HL-60/S4 treated with phorbol 12-myristate 13-acetate at 8.2 ng/mL for 4 days and 3 days (cell line): Measurements from ENCODE around the gene GPR108.

Experiments used
- in situ Hi-C: fragments of 300-500 bp; cut with MboI; formaldehyde crosslinking; loops from 2 replicates; pipeline ENCODE4 v1.15.0; 2022; ENCODE audit warnings: low sequenced_read_pairs

GPR108 gene

GRCh38 chr19:6721773-6722172 is 15.6 kb downstream of the GPR108 start:
- in situ Hi-C loops: no loop called here

GRCh38 chr19:6721138-6721474 is 16.3 kb downstream of the GPR108 start:
- in situ Hi-C loops: no loop called here

- in situ Hi-C loops: no loop called here
These were observed 16.8 kb downstream of the GPR108 start, which contains the start of gene C3 for GRCh38 chr19:6720369-6721137. Gene C3, minus strand, starts transcription at chr19:6720650. Its CDS starts 61 bp downstream, at chr19:6720589.

- in situ Hi-C loops: no loop called here
These were observed 17.4 kb downstream of the GPR108 start for GRCh38 chr19:6719992-6720368.

- in situ Hi-C loops: no loop called here
These were observed 17.9 kb downstream of the GPR108 start for GRCh38 chr19:6719540-6719861.

GRCh38 chr19:6718741-6719539 is 18.4 kb downstream of the GPR108 start:
- in situ Hi-C loops: no loop called here

DNA sequence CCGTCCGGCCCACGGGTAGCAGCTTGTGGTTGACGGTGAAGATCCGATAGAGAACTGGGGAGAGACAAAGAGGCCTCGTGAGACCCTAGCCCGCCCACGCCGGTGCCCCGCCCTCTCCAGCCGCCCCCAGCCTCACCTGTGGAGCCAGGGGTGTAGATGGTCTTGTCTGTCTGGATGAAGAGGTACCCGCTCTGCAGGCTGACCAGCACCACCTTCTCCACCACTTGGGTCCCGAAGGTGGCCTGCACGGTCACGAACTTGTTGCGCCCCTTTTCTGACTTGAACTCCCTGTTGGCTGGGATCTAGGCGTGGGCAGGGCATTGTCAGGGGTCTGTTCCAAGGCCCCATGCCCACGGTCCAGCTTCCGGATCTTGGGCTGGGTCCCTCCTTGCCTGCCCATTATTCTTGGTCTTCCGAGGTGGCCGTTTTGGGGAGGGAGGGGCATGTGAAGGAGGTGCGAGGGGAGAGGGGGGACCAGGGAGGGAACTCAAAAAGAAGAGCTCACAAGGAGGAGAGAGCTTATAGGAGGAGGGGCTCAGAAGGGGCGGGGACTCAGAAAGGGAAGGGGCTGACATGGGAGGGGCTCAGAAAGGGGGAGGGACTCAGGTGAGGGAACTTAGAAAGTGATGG is 19.2 kb downstream of the GPR108 start:
- in situ Hi-C loops: no loop called here

DNA sequence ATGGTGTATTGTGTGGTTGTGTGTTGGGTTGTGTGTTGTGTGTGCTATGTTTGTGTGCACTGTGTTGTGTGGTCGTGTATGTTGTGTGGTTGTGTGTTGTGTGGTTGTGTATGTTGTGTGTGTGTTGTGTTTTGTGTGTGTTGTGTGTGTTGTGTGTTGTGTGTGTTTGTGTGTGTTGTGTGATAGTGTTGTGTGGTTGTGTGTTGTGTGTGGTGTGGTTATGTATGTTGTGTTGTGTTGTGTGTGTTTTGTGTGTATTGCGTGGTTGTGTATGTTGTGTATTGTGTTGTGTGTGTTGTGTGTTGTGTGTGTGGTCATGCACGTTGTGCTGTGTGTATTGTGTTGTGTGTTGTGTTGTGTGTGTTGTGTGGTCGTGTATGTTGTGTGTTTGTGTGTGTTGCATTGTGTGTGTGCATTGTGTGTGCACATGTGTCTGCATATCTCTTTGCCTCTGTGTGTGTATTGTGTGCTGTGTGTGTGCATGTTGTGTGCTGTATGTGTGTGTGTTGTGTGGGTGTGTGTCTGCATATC is 19.9 kb downstream of the GPR108 start:
- in situ Hi-C loops: no loop called here

DNA sequence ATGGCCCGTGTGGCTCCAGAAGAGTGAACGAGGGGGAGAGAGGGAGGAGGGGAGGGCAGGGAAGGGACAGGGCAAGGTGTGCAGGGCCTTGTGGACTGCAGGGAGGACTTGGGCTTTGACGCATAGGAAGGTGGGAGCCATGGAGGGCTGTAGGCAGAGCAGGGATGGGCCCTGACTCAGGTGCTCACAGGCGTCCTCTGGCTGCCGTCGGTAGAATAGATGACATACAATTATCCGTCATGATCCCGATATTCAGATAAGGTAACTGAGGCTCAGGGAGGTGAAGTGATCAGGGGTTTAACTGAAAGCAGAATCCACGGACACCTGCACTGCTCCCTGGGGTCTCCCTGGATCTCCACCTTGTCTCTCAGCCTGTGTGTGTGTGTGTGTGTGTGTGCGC is 20.3 kb downstream of the GPR108 start:
- in situ Hi-C loops: no loop called here

DNA sequence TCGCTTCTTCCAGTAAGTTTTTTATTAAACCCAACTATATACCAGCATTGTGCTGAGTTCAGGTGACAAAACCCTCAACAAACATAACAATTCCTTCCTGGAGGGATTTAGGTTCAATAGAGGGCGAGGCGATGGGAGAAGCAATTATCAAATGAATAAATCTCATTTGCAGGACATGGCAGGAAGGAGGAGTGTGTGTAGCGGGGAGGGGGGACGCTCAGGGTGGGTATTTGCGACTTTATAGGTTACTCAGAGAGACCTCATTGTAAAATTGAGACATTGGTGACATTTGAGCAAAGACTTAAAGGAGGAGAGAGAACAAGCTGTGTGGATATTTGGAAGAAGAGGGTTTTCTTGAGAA is 20.8 kb downstream of the GPR108 start:
- in situ Hi-C loops: no loop called here

GRCh38 chr19:6714749-6715555 is 22.4 kb downstream of the GPR108 start:
- in situ Hi-C loops: no loop called here

- in situ Hi-C loops: no loop called here
These were observed 23.3 kb downstream of the GPR108 start for GRCh38 chr19:6713773-6714692.

DNA sequence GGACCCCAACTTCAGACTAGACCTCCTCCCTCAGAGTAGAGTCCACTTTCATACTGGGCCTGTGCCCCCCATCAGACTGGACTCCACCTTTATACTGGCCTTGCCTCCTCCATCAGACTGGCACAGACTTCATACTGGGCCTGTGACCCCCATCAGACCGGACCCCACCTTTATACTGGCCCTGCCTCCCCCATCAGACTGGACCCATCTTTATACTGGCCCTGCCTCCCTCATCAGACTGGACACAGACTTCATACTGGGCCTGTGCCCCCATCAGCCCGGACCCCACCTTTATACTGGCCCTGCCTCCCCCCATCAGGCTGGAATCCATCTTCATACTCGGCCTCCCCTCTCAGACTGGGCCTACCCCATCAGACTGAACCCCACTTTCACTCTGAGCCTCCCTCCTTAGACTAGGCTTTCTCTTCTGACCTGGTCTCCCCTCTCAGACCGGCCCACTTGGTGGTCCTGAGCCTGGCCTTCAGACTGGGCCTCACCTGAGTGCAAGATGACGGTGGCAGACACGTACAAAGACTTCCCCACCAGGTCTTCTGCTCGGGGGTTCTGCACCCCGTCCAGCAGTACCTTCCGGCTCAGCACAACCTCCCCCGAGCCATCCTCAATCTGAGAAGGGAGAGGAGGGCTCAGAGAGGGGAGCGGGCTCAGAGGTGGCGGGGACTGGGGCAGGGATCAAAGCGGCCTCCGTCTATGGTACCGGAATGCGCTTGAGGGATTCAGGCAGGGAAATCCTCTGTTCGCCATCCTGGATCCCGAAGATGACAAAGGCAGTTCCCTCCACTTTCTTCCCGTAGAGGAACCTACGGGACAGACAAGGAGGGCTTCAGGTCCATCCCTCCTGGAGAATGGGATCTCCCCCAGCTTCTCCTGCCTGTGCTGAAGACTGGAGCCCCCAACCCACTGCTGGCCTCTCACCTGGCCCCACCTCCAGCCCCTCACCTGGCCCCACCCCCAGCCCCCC is 24.4 kb downstream of the GPR108 start:
- in situ Hi-C loops: no loop called here

- in situ Hi-C loops: no loop called here
These were observed 25.1 kb downstream of the GPR108 start for GRCh38 chr19:6712231-6712630.

- in situ Hi-C loops: no loop called here
These were observed 25.8 kb downstream of the GPR108 start for GRCh38 chr19:6711605-6712004.

DNA sequence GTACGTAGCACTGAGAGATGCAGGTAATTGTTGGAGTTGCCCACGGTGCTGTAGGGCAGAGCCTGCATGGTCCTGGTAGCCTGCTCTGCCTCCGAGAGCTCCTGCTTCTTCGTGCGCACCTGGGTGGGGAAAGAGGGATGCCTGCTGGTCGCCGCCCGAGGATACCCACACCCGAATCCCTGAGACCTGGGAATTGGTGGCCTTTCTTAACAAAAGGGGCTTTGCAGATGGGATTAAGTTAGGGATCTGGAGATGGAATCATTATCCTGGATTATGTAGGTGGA is 26.4 kb downstream of the GPR108 start:
- in situ Hi-C loops: no loop called here

DNA sequence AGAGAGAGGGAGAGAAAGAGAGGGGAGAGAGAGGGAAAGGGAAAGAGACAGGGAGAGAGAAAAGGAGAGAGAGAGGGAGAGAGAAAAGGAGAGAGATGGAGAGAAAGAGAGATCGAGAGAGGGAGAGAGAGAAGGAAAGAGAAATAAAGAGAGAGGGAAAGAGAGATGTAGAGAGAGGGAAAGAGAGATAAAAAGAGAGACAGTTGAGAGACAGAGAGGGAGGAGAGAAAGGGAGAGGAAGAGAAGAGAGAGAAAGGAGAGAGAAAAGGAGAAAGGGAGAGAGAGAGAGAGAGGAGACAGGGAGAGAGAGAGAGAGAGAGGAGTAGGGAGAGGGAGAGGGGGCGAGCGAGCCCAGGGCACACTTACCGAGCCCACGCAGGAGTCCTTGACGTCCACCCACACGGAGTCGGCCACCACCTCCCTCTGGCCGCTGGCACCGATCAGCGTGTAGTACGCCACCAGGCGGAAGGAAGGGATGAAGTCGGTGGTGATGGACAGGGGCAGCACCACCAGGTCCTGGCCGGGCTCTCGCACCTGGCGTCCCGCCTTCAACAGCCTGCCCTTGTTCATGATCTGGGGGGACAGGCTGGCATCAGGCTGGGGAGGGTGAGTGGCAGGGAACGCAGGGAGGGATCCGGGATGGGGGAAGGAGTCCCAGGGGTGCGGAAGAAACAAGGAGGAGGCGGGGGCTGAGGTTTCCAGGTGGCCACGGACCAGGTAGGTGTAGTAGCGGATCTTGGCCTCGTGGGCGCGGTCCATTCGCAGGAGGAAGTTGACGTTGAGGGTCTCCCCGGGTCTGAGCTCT is 26.9 kb downstream of the GPR108 start:
- in situ Hi-C loops: no loop called here

- in situ Hi-C loops: no loop called here
These were observed 27.8 kb downstream of the GPR108 start for GRCh38 chr19:6709549-6709948.
